ENCODE data around the gene ACER1.
"Not testable (repeated sequence)": the region's sequence is repeated elsewhere in the genome, so short reads cannot be mapped to it uniquely, and the experiment has no call there.

Gene ACER1

DNA sequence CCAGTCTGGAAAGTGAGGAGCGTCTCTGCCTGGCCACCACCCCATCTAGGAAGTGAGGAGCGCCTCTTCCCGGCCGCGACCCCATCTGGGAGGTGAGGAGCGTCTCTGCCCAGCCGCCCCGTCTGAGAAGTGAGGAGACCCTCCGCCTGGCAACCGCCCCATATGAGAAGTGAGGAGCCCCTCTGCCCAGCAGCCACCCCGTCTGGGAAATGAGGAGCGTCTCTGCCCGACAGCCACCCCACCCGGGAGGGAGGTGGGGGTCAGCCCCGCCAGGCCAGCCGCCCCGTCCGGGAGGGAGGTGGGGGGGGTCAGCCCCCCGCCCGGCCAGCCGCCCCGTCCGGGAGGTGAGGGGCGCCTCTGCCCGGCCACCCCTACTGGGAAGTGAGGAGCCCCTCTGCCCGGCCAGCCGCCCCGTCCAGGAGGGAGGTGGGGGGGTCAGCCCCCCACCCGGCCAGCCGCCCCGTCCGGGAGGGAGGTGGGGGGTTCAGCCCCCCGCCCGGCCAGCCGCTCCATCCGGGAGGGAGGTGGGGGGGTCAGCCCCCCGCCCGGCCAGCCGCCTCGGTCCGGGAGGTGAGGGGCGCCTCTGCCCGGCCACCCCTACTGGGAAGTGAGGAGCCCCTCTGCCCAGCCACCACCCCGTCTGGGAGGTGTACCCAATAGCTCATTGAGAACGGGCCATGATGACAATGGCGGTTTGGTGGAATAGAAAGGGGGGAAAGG is 22.1 kb upstream of the ACER1 start:
- not testable (repeated sequence) for DNase-seq

GRCh38 chr19:6354098-6354674 is 20.8 kb upstream of the ACER1 start:
- no peak for DNase-seq

DNA sequence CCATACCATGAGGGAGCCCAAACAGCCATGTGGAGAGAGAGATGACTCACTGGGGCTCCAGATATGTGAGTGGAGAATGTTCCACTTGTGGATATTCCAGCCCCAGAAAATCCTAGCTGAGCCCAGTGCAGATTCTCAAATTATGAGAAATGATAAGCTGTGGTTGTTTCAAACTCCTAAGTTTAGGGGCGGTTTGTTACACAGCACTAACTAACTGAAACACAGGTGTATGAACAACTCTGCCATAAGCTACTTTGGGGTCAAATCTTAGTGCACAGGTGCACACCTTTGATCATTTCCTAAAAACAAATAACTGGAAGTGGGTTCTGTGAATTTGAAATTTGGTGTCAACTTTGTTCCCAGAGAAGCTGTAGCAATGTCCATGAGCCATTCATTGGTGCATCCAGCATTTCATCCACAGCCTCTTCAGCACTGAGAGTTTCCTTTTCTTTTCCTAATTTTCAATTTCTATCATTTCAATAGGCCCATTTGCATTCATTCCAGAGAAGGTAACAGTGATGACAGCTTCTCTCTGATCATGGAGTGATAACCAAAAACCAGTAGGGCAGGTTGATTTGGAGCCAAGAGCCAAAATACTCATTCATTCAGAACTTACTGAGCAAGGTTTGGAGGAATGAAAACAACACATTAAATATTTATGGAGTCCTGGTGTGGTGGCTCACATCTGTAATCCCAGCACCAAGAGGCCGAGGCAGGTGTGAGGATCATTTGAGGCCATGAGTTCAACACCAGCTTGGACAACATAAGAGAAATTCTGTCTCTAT is 19.2 kb upstream of the ACER1 start:
- DNase-seq, result no peak

- no peak for DNase-seq
Observed at GRCh38 chr19:6350688-6351087, 17.3 kb upstream of the ACER1 start.

GRCh38 chr19:6349271-6349670 is 15.9 kb upstream of the ACER1 start:
- not testable (repeated sequence) for DNase-seq

- no peak for DNase-seq
Observed at GRCh38 chr19:6343462-6343861, 10.1 kb upstream of the ACER1 start.

- DNase-seq, result no peak
Observed at GRCh38 chr19:6340493-6341201, 7.2 kb upstream of the ACER1 start.

- DNase-seq, result no peak
Observed at GRCh38 chr19:6334490-6335285, 1.3 kb upstream of the ACER1 start.

DNA sequence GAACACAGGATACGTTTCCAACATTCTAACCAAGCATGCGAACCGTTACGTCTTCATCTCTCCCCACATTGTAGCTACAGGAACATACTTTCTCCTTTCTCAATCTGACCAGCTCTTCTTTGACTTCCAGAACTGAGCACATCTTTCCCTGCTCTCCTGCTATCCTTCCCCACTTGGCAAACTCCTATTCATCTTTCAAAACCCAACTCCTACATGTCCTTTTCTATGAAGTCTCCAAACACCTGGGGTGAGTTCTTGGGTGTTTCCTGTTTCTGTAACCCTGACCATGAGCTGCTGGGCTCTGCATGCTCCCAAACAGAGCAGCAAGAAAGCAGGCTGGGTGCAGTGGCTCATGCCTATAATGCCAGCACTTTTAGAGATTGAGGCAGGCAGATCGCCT is 6.6 kb downstream of the ACER1 start:
- DNase-seq, result no peak

- no peak for DNase-seq
Observed at GRCh38 chr19:6325614-6326013, 7.8 kb downstream of the ACER1 start.

DNA sequence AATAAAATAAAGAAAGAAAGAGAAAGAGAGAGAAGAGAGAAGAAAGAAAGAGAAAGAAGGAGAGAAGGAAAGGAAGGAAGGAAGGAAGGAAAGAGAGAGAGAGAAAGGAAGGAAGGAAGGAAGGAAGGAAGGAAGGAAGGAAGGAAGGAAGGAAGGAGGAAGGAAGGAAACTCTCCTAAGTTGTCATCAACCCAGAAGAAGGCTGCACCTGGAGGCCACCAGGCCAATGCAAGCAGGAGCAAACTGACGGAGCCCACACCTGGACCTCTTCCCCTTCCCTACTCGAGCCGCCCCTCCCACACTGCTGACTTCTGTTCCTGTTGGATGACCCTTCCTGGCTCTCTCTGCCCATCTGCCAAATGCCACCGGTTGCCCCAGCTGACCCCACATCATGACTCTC is 8.7 kb downstream of the ACER1 start:
- no peak for DNase-seq

GRCh38 chr19:6322284-6322683 is 11.1 kb downstream of the ACER1 start:
- no peak for DNase-seq

- no peak for DNase-seq
Observed at GRCh38 chr19:6319376-6319775, 14.0 kb downstream of the ACER1 start.

GRCh38 chr19:6318772-6319171 is 14.6 kb downstream of the ACER1 start:
- DNase-seq, result no peak

- not testable (repeated sequence) for DNase-seq
Observed at GRCh38 chr19:6315646-6316045, 17.8 kb downstream of the ACER1 start.

GRCh38 chr19:6313398-6313969 is 19.9 kb downstream of the ACER1 start:
- no peak for DNase-seq

GRCh38 chr19:6312018-6312417 is 21.4 kb downstream of the ACER1 start:
- no peak for DNase-seq

GRCh38 chr19:6298413-6298812 is 35.0 kb downstream of the ACER1 start:
- no peak for DNase-seq

DNA sequence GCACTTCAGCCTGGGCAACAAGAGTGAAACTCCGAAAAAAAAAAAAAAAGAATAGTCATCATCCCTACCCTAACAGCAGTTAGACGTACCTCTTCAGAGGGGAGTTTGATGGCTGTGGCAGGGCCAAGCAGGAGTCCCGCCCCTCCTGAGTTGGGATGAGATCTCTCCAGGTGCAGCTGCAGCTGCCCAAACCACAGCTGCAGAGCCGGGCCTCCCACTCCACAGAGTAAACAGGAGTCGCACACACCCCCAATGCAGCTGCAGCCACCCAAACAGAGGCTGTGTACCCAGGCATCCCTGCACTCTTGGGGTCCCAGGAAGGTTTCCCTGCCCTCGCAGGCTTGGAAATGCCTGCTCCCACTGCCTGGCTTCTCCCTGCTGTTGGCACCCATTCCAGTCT is 36.2 kb downstream of the ACER1 start:
- no peak for DNase-seq

DNA sequence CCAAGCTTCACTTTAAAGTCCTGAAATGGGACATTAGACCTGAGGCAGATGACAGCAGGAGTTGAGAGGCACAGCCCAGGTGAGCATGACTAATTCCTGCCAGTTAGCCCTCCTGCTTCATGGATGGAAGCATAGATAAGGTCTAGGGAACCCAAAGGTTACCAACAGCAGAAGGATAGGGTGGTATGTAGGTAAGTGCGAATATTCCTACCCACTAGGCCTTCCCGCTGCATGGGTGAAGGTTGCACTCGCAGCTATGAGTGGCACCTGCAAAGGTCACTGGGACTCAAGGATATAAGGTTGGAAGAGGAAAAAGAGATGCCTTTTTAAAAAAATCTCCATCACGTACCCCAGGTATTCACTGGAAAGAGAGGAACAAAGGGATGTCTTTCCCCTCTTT is 41.4 kb downstream of the ACER1 start:
- no peak for DNase-seq

- DNase-seq, result no peak
Observed at GRCh38 chr19:6288737-6289136, 44.7 kb downstream of the ACER1 start.

GRCh38 chr19:6287269-6287885 is 46.0 kb downstream of the ACER1 start:
- no peak for DNase-seq
